Brain microvascular endothelial cell (primary cell): Measurements from ENCODE around the gene FAM219A.

Source experiments
- DNase-seq: peaks from one replicate; pipeline ENCODE4 v3.0.0-alpha.2; 2020
- H3K27ac ChIP-seq: fragments of 250-450 bp; sonication (Bioruptor Pico); 2 replicates; pipeline ENCODE4 v1.5.1; 2020; ENCODE audit warnings: mild to moderate bottlenecking, moderate library complexity
- H3K27me3 ChIP-seq: fragments of 250-450 bp; sonication (Bioruptor Pico); replicated peaks from 2 replicates; pipeline ENCODE4 v1.5.1; 2020; ENCODE audit warnings: mild to moderate bottlenecking
- H3K36me3 ChIP-seq: fragments of 250-450 bp; sonication (Bioruptor Pico); replicated peaks from 2 replicates; pipeline ENCODE4 v1.5.1; 2020; ENCODE audit warnings: mild to moderate bottlenecking
- H3K4me3 ChIP-seq: 2 replicates; pipeline ENCODE4 v1.5.1; 2011; ENCODE audit warnings: low read depth, mild to moderate bottlenecking, control low read depth, low read length, moderate library complexity
- CTCF ChIP-seq: IDR thresholded peaks from 2 replicates; pipeline ENCODE4 v1.5.1; 2011; ENCODE audit warnings: low read depth, mild to moderate bottlenecking, moderate library complexity, low read length, control low read depth, inconsistent platforms; ENCODE audit errors: missing control alignments
- in situ Hi-C: cut with HindIII; loops from 2 replicates; pipeline ENCODE4 v1.10.0; 2017; ENCODE audit warnings: low sequenced_read_pairs, low pct_ligation_motif_present

The FAM219A gene

GRCh38 chr9:34396276-34397214 lies 61.8 kb downstream of the FAM219A start:
- in situ Hi-C loops, result no loop called here
- Histone ChIP-seq H3K27me3 (no peaks in the 10 kb centered on the region), H3K36me3 (peaks cover 12% of the 10 kb centered on the region), H3K27ac (no peak overlapping the region), H3K4me3 (no peak overlapping the region)
- TF ChIP-seq CTCF, result no peak
- DNase-seq, result no peak

- no peak for DNase-seq
- H3K27me3 ChIP-seq, result no peaks in the 10 kb centered on the region
- no peaks in the 10 kb centered on the region for H3K36me3 ChIP-seq
- no peak overlapping the region for H3K4me3 ChIP-seq
- in situ Hi-C loops, result no loop called here
- no peak overlapping the region for H3K27ac ChIP-seq
- no peak for TF ChIP-seq CTCF
Observed at GRCh38 chr9:34392511-34392910, 65.9 kb downstream of the FAM219A start.

- no peak for TF ChIP-seq CTCF
- no peaks in the 10 kb centered on the region for H3K36me3 ChIP-seq
- H3K27ac ChIP-seq, result no peak overlapping the region
- in situ Hi-C loops, result no loop called here
- no peak for DNase-seq
- no peak overlapping the region for H3K4me3 ChIP-seq
- no peaks in the 10 kb centered on the region for H3K27me3 ChIP-seq
Observed at GRCh38 chr9:34387239-34387638, 71.1 kb downstream of the FAM219A start.

DNA sequence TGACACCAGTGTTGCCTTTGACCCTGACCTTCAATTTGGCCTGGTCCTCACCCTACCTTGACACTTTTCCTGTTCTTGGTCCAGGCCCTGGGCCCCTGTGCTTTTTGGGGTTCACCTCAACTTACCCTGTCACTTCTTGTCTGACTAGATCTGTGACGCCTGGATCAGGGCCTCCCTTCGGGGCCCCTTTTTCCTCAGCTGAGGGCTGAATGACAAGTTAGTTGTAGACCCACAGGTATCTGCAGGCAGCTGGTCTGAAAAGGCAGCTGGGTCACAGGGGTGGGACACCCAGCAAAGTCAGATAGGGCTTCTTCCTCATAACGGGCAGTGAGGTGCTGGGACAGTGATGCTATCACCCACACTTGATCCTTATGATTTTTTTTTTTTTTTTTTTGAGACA lies 71.7 kb downstream of the FAM219A start:
- H3K27me3 ChIP-seq, result no peaks in the 10 kb centered on the region
- no peak overlapping the region for H3K4me3 ChIP-seq
- in situ Hi-C loops, result no loop called here
- no peak for DNase-seq
- no peak overlapping the region for H3K27ac ChIP-seq
- no peak for TF ChIP-seq CTCF
- no peaks in the 10 kb centered on the region for H3K36me3 ChIP-seq

DNA sequence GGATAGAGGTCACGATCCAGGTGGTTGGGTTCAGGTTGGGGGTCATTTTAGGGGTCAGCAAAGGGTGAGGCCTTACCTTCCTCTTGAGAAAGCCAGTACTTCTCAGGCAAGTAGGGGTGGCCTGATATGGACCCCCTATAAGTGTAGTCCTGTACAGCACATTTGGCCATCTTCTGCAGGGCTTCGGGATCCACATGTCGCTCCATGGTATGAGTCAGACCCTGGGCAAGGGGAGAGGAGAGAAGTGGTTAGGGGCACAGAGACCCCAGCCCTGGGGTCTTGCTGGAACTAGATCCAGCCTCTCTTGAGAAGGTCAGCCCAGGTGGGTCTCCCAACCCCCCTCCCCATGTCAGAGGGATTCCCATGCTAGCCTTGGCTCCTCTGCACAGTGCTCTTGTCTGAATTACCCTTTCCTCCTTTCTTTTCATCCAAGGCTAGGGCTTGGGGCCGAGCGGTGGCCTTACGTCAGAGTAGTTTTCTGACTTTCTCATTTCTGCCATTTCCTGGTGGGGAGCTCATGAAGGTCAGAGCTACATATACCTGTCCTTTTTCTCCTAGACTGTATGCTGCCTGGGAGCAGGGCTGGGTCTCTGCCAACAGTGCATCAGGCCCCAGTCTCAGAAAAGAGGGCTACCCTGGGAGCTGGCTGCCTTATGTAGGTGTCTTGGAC lies 72.7 kb downstream of the FAM219A start:
- no peak overlapping the region for H3K4me3 ChIP-seq
- DNase-seq, result no peak
- no peak overlapping the region for H3K27ac ChIP-seq
- no peaks in the 10 kb centered on the region for H3K27me3 ChIP-seq
- TF ChIP-seq CTCF, result no peak
- no peaks in the 10 kb centered on the region for H3K36me3 ChIP-seq
- in situ Hi-C loops, result no loop called here
